OCI-LY7 (cell line): Measurements from ENCODE around the gene PCIF1. TPM values are rescaled to one million over a fixed set of nuclear protein-coding genes. Genes with fewer than 3 reads are reported as not detected.

ENCODE experiments used
- BruUV-seq: library from RNA; stranded (reverse); fragments of 400-500 nt; replicated peaks from 2 replicates; lab custom pipeline; 2021; lab: Mats Ljungman, UMichigan
- CTCF ChIA-PET: fragments of 300-600 bp; sonication (Branson Sonifier 250); formaldehyde crosslinking; loops from one replicate; lab custom pipeline; 2022; ENCODE audit warnings: antibody characterized with exemption; ENCODE audit not compliant: unreplicated experiment; lab: Charles Lee
- POLR2A ChIA-PET: fragments of 300-600 bp; sonication (Branson Sonifier 250); formaldehyde crosslinking; loops from one replicate; lab custom pipeline; 2022; ENCODE audit warnings: antibody characterized with exemption; lab: Charles Lee
- DNase-seq: peaks from one replicate; pipeline ENCODE4 v3.0.0-alpha.2; 2015; ENCODE audit warnings: low spot score
- H2AFZ ChIP-seq: fragments of 200-600 bp; sonication (generic), shearing (Covaris generic); 2 replicates; pipeline ENCODE4 v1.6.1; 2014; ENCODE audit warnings: mild to moderate bottlenecking, antibody characterized with exemption, low read length, moderate library complexity
- H3K27ac ChIP-seq: fragments of 200-600 bp; sonication (generic); 2 replicates; pipeline ENCODE4 v1.5.1; 2014; ENCODE audit warnings: mixed run types, low read depth, mild to moderate bottlenecking, moderate library complexity, low read length, inconsistent platforms; ENCODE audit not compliant: poor library complexity, severe bottlenecking
- H3K36me3 ChIP-seq: fragments of 200-600 bp; sonication (generic); 2 replicates; pipeline ENCODE4 v1.6.1; 2014; ENCODE audit warnings: mild to moderate bottlenecking, antibody characterized with exemption, low read length, moderate library complexity, mixed read lengths; ENCODE audit not compliant: insufficient read depth
- H3K4me1 ChIP-seq: fragments of 200-600 bp; sonication (generic); 2 replicates; pipeline ENCODE4 v1.5.1; 2014; ENCODE audit warnings: mild to moderate bottlenecking, low read length; ENCODE audit not compliant: insufficient read depth, poor library complexity, severe bottlenecking
- H3K4me2 ChIP-seq: fragments of 200-600 bp; sonication (generic); 2 replicates; pipeline ENCODE4 v1.6.1; 2014; ENCODE audit warnings: mild to moderate bottlenecking, low read length
- H3K4me3 ChIP-seq: fragments of 200-600 bp; sonication (generic); 2 replicates; pipeline ENCODE4 v1.5.1; 2014; ENCODE audit warnings: mild to moderate bottlenecking, low read depth, low read length; ENCODE audit not compliant: poor library complexity, severe bottlenecking
- H3K79me2 ChIP-seq: fragments of 200-600 bp; sonication (generic); 2 replicates; pipeline ENCODE4 v1.6.1; 2016; ENCODE audit warnings: low read depth, mild to moderate bottlenecking, low read length, moderate library complexity, mixed read lengths; ENCODE audit not compliant: insufficient read depth
- H3K9me2 ChIP-seq: fragments of 200-600 bp; sonication (generic); 2 replicates; pipeline ENCODE4 v1.6.1; 2016; ENCODE audit warnings: mild to moderate bottlenecking, low read length, mixed read lengths; ENCODE audit not compliant: insufficient read depth
- H3K9me3 ChIP-seq: fragments of 200-600 bp; sonication (generic); 2 replicates; pipeline ENCODE4 v1.6.1; 2014; ENCODE audit warnings: mild to moderate bottlenecking, mixed run types, low read length, mixed read lengths
- H4K20me1 ChIP-seq: fragments of 200-600 bp; sonication (generic); 2 replicates; pipeline ENCODE4 v1.6.1; 2014; ENCODE audit warnings: mild to moderate bottlenecking, antibody characterized with exemption, low read length, moderate library complexity, mixed read lengths; ENCODE audit not compliant: insufficient read depth
- EZH2phosphoT487 ChIP-seq: fragments of 200-600 bp; sonication (generic); IDR thresholded peaks from 2 replicates; pipeline ENCODE4 v1.6.1; 2018; ENCODE audit warnings: low read depth, borderline replicate concordance, mild to moderate bottlenecking, mixed run types, antibody characterized with exemption, low read length, moderate library complexity, mixed read lengths
- intact Hi-C: fragments of 100-400 bp; cut with micrococcal nuclease; formaldehyde crosslinking; loops from one replicate; pipeline ENCODE4 v1.10.0; 2022; ENCODE audit not compliant: unreplicated experiment
- total RNA-seq, 2 experiments: library from RNA; depleted of rRNA in 1 of 2; stranded (reverse); fragments of >200 nt in 1 of 2; shearing (Covaris generic) in 1 of 2; gene quantifications; 2 replicates each; pipeline ENCODE4 v1.2.3, GENCODE V29; 2014 to 2022
- TF ChIP-seq, protein P1 (sequence below): fragments of 200-600 bp; sonication (generic); conservative IDR thresholded peaks from 2 replicates; pipeline ENCODE4 v1.5.1; 2014; ENCODE audit warnings: mild to moderate bottlenecking, antibody characterized with exemption, low read length, moderate library complexity, mixed read lengths

PCIF1 gene
- total RNA-seq, 2 experiments from 2014 or later = 21.2 to 40.6 TPM

- no peak overlapping the region for H3K4me2 ChIP-seq
- intact Hi-C loops = no loop called here
- no peaks in the 10 kb centered on the region for H3K9me3 ChIP-seq
- H2AFZ ChIP-seq = no peak overlapping the region
- no peak for DNase-seq
- peaks cover 77% of the 10 kb centered on the region for H3K36me3 ChIP-seq
- ChIA-PET CTCF (no interaction called here), POLR2A (interaction anchor here (0.8 kb wide), 1 partner anchor 37 kb away, joined by 4 read pairs; no protein-coding TSS in a partner anchor)
- no TSS peak for BruUV-seq
- TF ChIP-seq EZH2phosphoT487 = no peak
- TF ChIP-seq, protein P1, sequence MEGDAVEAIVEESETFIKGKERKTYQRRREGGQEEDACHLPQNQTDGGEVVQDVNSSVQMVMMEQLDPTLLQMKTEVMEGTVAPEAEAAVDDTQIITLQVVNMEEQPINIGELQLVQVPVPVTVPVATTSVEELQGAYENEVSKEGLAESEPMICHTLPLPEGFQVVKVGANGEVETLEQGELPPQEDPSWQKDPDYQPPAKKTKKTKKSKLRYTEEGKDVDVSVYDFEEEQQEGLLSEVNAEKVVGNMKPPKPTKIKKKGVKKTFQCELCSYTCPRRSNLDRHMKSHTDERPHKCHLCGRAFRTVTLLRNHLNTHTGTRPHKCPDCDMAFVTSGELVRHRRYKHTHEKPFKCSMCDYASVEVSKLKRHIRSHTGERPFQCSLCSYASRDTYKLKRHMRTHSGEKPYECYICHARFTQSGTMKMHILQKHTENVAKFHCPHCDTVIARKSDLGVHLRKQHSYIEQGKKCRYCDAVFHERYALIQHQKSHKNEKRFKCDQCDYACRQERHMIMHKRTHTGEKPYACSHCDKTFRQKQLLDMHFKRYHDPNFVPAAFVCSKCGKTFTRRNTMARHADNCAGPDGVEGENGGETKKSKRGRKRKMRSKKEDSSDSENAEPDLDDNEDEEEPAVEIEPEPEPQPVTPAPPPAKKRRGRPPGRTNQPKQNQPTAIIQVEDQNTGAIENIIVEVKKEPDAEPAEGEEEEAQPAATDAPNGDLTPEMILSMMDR = no peak
- no peaks in the 10 kb centered on the region for H3K9me2 ChIP-seq
- H4K20me1 ChIP-seq = no peaks in the 10 kb centered on the region
- no peaks in the 10 kb centered on the region for H3K79me2 ChIP-seq
- no peaks in the 10 kb centered on the region for H3K4me1 ChIP-seq
- H3K27ac ChIP-seq = no peak overlapping the region
- no peak overlapping the region for H3K4me3 ChIP-seq
Measured at GRCh38 chr20:45957021-45957941, 22.8 kb downstream of the PCIF1 start.

GRCh38 chr20:45958593-45958992 lies 24.1 kb downstream of the PCIF1 start:
- Histone ChIP-seq H3K9me2 (no peaks in the 10 kb centered on the region), H2AFZ (no peak overlapping the region), H3K4me1 (no peaks in the 10 kb centered on the region), H4K20me1 (no peaks in the 10 kb centered on the region), H3K79me2 (no peaks in the 10 kb centered on the region), H3K9me3 (no peaks in the 10 kb centered on the region), H3K27ac (no peak overlapping the region), H3K4me3 (no peak overlapping the region), H3K4me2 (no peak overlapping the region), H3K36me3 (peaks cover 73% of the 10 kb centered on the region)
- intact Hi-C loops = no loop called here
- no peak for DNase-seq
- BruUV-seq = no TSS peak
- ChIA-PET POLR2A (interaction anchor here (0.6 kb wide), 1 partner anchor 88 kb away, joined by 3 read pairs; no protein-coding TSS in a partner anchor), CTCF (interaction anchor here (1.9 kb wide), 1 partner anchor 11 kb away, joined by 7 read pairs; no protein-coding TSS in a partner anchor)
- TF ChIP-seq EZH2phosphoT487 = no peak
- TF ChIP-seq, protein P1 = no peak
